ENCODE data around the gene BLNK. TPM values are rescaled to one million over a fixed set of nuclear protein-coding genes. Genes with fewer than 3 reads are reported as not detected.

BLNK gene
- total and polyA plus RNA-seq, 2 experiments from 2014 or later, result 0.11 TPM; not detected in 1

GRCh38 chr10:96235326-96236089 lies 35.9 kb downstream of the BLNK start:
- H2AFZ ChIP-seq, result no peak overlapping the region
- no peak overlapping the region for H3K27ac ChIP-seq (ENCODE audit: low read depth)
- no peaks in the 10 kb centered on the region for H3K27me3 ChIP-seq (ENCODE audit: insufficient read depth)
- Mint-ChIP-seq H3K36me3 (ENCODE audit: low read depth) (no peaks in the 10 kb centered on the region), H3K4me3 (no peak overlapping the region), H3K27me3 (ENCODE audit: insufficient read depth, low read depth, poor library complexity) (peaks cover under 1% of the 10 kb centered on the region), H3K4me1 (no peaks in the 10 kb centered on the region; the same call in 2 of the 3 replicates), H3K9me3 (no peaks in the 10 kb centered on the region), H3K27ac (no peak overlapping the region)
- H3F3A ChIP-seq (replicated peaks; ENCODE audit: low read depth), result no peaks in the 10 kb centered on the region
- no peak for DNase-seq (ENCODE audit: low spot score)
- no peaks in the 10 kb centered on the region for H3K4me1 ChIP-seq (ENCODE audit: insufficient read depth)
- no peak overlapping the region for H3K4me3 ChIP-seq
- no peaks in the 10 kb centered on the region for H3K9me2 ChIP-seq (ENCODE audit: insufficient read depth)
- TF ChIP-seq ETS1 (IDR thresholded peaks at IDR 0.05) (no peak), CTCF (conservative IDR thresholded peaks at IDR 0.05; ENCODE audit: low read depth in 2 of 2) (no peak), ZNF114 (CRISPR knock-in tag; IDR thresholded peaks at IDR 0.05) (no peak), STAT1 (IDR thresholded peaks at IDR 0.05; ENCODE audit: unreplicated experiment) (no peak), NANOG (IDR thresholded peaks at IDR 0.05; ENCODE audit: borderline replicate concordance) (no peak), EZH2phosphoT487 (IDR thresholded peaks at IDR 0.05; ENCODE audit: unreplicated experiment) (no peak), REST (IDR thresholded peaks at IDR 0.05; ENCODE audit: unreplicated experiment) (no peak), ZNF331 (CRISPR knock-in tag; IDR thresholded peaks at IDR 0.05; ENCODE audit: low read depth) (no peak), ZNF462 (CRISPR knock-in tag; IDR thresholded peaks at IDR 0.05) (no peak), CREB1 (CRISPR knock-in tag; IDR thresholded peaks at IDR 0.05; ENCODE audit: low read depth) (no peak), JUNB (IDR thresholded peaks at IDR 0.05; ENCODE audit: unreplicated experiment) (no peak), EZH2 (IDR thresholded peaks at IDR 0.05; ENCODE audit: low read depth, unreplicated experiment) (no peak), POLR2AphosphoS5 (IDR thresholded peaks at IDR 0.05; ENCODE audit: low read depth) (no peak)
- H3K36me3 ChIP-seq (ENCODE audit: insufficient read depth), result no peaks in the 10 kb centered on the region
- H4K20me1 ChIP-seq (replicated peaks; ENCODE audit: insufficient read depth), result no peaks in the 10 kb centered on the region
- no peak for ATAC-seq
- H3K79me2 ChIP-seq (replicated peaks; ENCODE audit: insufficient read depth), result no peaks in the 10 kb centered on the region
- H3K4me2 ChIP-seq, result no peak overlapping the region
